Posterior cingulate gyrus (tissue), 11 donors: Measurements from ENCODE around the gene FMO2.
"Not testable (repeated sequence)": the region's sequence is repeated elsewhere in the genome, so short reads cannot be mapped to it uniquely, and the experiment has no call there.

Experiments used
- DNase-seq, 10 donors: peaks; one replicate each; pipeline versions ENCODE4 v3.0.0 to v3.0.0-alpha.2; 2020 to 2021; ENCODE audit warnings: mixed read lengths in 3 of 10
- intact Hi-C: fragments of 100-400 bp; cut with DNase I; formaldehyde crosslinking; loops from one replicate; pipeline ENCODE4 v1.15.1; 2023

The FMO2 gene

DNA sequence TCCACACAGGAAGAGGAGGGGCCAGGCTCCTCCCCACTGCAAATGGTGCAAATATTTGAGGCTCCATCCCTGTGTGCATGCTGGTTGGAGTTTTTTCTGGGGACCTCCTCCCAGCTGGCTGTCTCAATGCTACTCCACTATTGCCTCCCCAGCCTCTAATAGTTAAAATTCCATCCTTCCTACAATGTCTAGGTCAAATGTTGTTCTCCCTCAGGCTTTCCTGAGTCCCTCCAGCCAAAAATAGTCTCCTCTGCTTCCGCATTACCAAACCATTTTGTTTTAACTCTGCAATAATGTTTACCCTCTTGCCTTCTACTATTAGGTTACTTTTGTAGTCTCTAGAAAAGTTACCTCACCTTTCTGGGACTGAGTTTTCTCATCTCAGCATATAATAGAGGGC lies 33.6 kb downstream of the FMO2 start:
- intact Hi-C loops, result no loop called here
- DNase-seq, result no peak

- intact Hi-C loops, result no loop called here
- no peak for DNase-seq
Observed at GRCh38 chr1:171219346-171220080, 34.4 kb downstream of the FMO2 start.

GRCh38 chr1:171220081-171220420 lies 35.0 kb downstream of the FMO2 start:
- no peak for DNase-seq
- intact Hi-C loops, result no loop called here

- intact Hi-C loops, result no loop called here
- peak in 2 of 10 donors; percentile 54 to 56 for DNase-seq
Observed at GRCh38 chr1:171220581-171221054, 35.5 kb downstream of the FMO2 start.

- intact Hi-C loops, result no loop called here
Observed at GRCh38 chr1:171221665-171222591, 36.8 kb downstream of the FMO2 start.

DNA sequence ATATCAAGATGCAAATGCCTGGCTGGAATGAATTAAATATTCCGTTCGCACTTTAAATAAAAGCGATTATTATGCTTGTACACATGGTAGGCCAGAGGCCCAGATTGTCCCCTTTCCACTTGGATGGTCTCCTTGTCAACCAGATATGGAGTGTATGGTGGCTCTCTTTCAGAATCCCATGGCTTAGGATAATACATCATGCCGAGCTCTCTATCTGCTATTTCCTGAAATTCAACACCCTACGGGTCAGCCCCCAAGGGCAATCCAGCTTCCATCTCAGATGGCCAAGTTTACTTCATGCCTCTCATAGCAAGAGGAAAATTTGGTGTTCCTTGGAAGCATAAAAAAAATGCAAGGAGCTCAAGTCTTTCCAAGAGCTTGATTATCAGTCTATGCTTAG lies 37.8 kb downstream of the FMO2 start:
- intact Hi-C loops, result no loop called here
- no peak for DNase-seq

More at GRCh38 chr1:171221665-171222591, 36.8 kb downstream of the FMO2 start:
- peak in 1 of 10 donors; percentile 81 for DNase-seq

- DNase-seq, intact Hi-C loops: not testable (repeated sequence)
Observed at GRCh38 chr1:171224257-171224656, 39.2 kb downstream of the FMO2 start.

DNA sequence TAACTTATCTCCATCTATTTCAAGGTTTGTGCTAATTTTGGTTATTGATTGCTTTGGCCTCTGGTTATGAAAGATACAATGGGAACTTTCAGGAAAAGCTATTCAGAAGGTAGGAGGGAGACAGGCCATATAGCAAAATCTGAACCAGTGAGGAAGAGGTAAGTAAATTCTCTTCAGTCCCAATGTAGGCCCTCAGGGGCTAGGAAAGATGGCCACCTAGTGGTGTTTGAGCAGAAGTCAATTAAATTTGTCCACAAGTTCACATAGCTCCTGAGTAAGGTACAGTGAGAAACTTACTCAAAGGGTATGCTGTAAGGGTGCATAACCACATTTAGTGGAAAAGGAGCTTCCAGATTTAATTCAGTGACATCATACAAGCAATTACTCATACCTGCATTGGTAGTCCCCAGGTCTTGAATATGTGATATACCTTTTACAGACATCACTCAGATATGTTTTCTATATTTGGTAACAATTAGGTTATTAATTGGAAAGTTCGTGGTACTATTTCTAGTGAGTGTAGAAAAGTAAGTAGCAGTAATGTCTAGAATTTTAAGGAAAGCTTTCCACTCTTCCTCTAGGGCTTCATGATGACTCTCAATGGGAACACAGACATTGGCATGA lies 41.8 kb downstream of the FMO2 start:
- DNase-seq, result peak in 5 of 10 donors; percentile 11 to 84 (median 28)
- intact Hi-C loops, result loop anchor here (1.0 kb wide), 1 partner anchor 146 kb away; no protein-coding TSS in a partner anchor

DNA sequence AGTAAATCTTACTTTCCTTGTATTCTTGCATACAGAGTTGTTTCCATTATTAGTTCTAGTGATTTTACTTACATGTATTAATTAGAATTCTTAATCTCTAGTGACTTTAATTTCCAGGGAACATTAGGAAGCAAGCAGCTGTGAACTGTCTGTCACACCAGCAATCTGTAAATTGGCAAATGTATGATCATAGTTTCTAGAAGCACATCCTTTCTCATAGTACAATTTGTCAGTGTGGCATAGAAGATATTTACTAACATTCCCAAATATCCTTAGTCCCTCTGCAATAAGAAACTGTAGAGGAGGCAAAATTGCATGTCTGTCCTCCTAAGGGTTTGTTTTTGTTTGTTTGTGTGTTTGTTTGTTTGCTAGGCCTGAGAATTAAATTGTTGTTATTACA lies 46.2 kb downstream of the FMO2 start:
- DNase-seq, result no peak
- intact Hi-C loops, result no loop called here

DNA sequence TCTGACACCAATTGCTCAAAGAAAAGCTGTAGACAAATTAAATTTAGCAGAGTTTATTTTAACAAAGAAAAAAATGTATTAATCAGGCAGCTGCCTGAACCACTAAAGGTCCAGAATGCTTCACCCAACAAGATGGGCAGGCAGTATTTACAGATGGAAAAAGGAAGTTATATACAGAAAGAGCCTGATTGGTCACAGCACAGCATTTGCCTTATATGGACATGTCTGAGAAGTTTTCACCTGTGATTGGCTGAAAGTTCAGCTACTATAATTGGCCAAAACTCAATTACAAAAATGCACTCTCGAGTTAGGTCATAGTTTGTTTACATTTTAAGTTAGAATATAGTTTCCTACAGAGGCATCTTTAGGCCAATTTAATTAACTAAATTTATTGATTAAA lies 48.1 kb downstream of the FMO2 start:
- DNase-seq, result no peak
- intact Hi-C loops, result no loop called here

- intact Hi-C loops, result not testable (repeated sequence)
Observed at GRCh38 chr1:171236231-171236630, 51.1 kb downstream of the FMO2 start.

GRCh38 chr1:171243878-171244277 lies 58.8 kb downstream of the FMO2 start:
- DNase-seq, result no peak
- intact Hi-C loops, result no loop called here

More at GRCh38 chr1:171236231-171236630, 51.1 kb downstream of the FMO2 start:
- not testable (repeated sequence) for DNase-seq

DNA sequence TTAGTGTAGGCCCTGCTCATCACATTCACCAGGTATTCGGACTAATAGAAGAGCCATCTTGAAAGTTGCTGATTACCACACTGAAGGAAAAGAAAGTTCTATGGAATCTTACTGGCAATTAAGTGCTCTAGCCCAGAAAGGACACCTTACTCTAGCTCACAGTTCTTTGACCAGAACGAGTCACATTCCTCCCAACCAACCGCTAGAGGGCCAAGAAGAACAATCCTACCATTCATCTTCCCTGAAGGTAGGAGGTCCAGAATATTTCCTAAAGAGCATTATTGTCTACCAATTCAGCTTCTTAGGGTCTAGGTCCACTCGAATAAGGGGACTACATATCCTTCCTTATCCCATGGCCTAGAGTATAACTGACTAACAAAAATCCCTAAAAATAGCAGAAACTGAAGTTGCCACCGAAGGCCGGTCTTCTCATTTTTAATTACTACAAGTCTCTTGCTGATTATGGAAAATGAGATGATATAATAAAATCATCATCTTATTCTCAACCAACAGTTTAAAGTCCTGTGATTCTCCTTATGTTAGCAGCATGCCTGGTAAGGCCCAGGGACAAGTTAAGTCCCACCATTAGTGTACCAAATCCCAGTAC lies 60.5 kb downstream of the FMO2 start:
- intact Hi-C loops, result no loop called here
- peak in 1 of 10 donors; percentile 18 for DNase-seq

DNA sequence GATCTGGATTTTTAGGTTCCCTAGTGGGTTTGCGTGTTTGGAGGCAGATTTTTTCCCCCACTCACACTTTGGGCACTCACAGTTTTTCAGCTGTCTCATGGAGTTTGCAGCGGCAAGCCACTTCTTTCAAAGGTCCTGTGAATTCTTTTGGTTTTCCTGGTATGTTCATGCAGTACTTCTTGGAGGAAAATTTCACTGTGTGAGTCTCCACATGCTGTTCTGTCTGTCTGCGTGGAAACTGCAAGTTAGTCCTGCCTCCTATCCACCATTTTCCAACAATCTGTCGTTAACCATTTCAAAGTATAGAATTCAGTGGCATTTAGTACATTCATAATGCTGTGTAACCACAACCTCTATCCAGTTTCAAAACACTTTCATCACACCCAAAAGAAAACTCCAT lies 62.4 kb downstream of the FMO2 start:
- no peak for DNase-seq
- intact Hi-C loops, result no loop called here

- no peak for DNase-seq
- intact Hi-C loops, result no loop called here
Observed at GRCh38 chr1:171248302-171248701, 63.2 kb downstream of the FMO2 start, which contains the start of gene FMO1. TSS of gene FMO1 (plus strand) at chr1:171248494. CDS start at chr1:171258088, 9,594 bp downstream.

GRCh38 chr1:171248841-171249240 lies 63.7 kb downstream of the FMO2 start:
- DNase-seq, result no peak
- intact Hi-C loops, result no loop called here

DNA sequence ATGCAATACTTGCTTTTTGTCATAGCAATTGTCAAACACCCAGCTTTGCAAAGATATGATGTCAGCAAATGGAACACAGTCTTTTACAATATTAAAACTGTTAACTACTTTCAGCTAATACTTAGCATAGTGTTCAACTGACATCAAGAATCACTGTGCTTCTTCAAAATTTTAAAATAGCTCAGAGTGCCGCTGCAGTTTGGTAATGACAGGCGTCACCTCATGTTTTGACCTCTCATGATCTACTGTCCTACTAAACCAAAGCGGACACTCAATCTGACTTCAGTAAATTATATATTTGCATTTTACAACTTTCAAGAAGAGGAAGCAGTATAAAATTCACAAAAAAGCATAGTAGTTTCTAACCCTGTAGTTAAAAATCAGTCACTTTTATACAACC lies 65.2 kb downstream of the FMO2 start:
- intact Hi-C loops, result no loop called here
- no peak for DNase-seq

- peak in 2 of 10 donors; percentile 17 to 75 for DNase-seq
- intact Hi-C loops, result no loop called here
Observed at GRCh38 chr1:171251042-171251951, 66.2 kb downstream of the FMO2 start.

DNA sequence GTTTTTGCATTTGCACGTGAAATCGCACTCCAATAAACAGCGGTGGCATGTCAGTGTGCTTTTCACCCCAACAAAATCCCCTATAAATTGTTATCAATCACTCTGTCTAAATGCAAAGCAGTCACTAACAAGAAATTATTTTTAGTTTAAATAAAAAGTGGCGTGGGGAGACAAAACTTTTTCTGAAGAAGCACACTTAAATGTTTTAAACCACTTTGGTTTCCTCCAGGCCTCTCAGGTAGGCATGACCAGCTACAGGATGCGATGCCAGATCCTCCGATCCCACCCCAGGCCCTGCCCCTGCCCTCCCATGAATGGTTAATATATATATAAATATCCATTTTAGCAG lies 66.8 kb downstream of the FMO2 start:
- no peak for DNase-seq
- intact Hi-C loops, result no loop called here
